ENCODE data around the gene PPA1.

PPA1 gene

DNA sequence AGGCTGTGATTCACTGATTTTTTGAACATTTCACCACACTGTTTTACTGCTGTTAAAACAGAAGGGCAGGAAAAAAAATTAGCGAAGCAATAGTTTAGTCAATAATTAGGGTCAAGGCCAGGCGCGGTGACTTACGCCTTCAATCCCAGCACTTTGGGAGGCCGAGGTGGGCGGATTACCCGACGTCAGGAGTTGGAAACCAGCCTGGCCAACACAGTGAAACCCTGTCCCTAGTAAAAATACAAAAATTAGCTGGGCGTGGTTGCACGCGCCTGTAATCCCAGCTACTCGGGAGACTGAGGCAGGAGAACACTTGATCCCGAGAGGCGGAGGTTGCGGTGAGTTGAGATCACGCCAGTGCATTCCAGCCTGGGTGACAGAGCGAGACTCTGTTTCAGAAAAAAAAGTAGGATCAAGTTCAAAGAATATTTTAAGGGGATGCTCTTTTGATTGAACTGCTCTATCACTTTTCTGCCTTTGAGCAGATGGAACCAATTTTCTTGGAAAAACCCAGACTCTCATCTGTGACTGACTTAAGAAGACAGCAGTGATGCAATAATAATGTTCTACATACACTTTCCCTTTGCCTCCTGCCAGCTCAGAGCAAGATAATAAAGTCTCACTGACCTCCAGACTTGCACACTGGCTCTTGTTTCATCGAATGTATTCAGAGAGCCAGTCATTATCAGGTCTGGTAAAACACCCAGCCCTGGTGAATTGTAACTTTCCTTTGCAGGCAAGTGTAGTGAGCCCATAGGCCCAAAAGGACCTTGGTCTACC lies 1.6 kb upstream of the PPA1 start:
- no peak overlapping the region for H3K27ac ChIP-seq

DNA sequence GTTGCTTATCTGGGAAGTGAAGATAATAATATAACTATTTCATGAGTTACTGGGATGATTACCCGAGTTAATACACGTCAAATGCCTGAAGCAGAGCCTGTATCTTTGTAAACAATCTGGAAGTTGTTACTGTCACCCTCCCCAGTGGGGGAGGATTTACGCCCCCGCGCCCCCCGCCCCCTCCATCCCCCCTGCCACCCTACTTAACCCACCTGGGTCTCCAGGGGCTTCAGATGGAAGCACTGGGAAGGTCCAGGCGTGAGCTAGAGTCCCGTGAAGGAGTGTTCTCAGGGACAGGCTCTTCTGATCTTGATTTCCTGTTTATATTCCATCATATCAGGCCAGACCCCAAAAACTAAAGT lies 691 bp upstream of the PPA1 start:
- Histone ChIP-seq H3K4me3 (ENCODE audit: low read depth, low read length) (peak overlapping the region; percentile 99), H3K9me3 (ENCODE audit: severe bottlenecking) (no peaks in the 10 kb centered on the region), H3K36me3 (peaks cover 28% of the 10 kb centered on the region), H3K27ac (peak overlapping the region; percentile 93), H3K27me3 (ENCODE audit: insufficient read depth, low read depth, severe bottlenecking) (no peaks in the 10 kb centered on the region)
- TF ChIP-seq CTCF (IDR thresholded peaks at IDR 0.05; ENCODE audit: low read depth, low read length) = no peak
- no peak for DNase-seq

More for the DNA sequence above, 1.6 kb upstream of the PPA1 start:
- Histone ChIP-seq H3K9me3 (ENCODE audit: severe bottlenecking) (no peaks in the 10 kb centered on the region), H3K36me3 (peaks cover 18% of the 10 kb centered on the region), H3K4me3 (ENCODE audit: low read depth, low read length) (no peak overlapping the region), H3K27me3 (ENCODE audit: insufficient read depth, low read depth, severe bottlenecking) (no peaks in the 10 kb centered on the region)
- no peak for DNase-seq
- TF ChIP-seq CTCF (IDR thresholded peaks at IDR 0.05; ENCODE audit: low read depth, low read length) = no peak

- Histone ChIP-seq H3K27me3 (ENCODE audit: insufficient read depth, low read depth, severe bottlenecking) (no peaks in the 10 kb centered on the region), H3K4me3 (ENCODE audit: low read depth, low read length) (peak overlapping the region; percentile 99), H3K27ac (peak overlapping the region; percentile 93), H3K36me3 (peaks cover 39% of the 10 kb centered on the region), H3K9me3 (ENCODE audit: severe bottlenecking) (no peaks in the 10 kb centered on the region)
- no peak for TF ChIP-seq CTCF (IDR thresholded peaks at IDR 0.05; ENCODE audit: low read depth, low read length)
- DNase-seq = no peak
Measured at GRCh38 chr10:70232859-70233108, 445 bp downstream of the PPA1 start.

GRCh38 chr10:70232155-70232858 lies 922 bp downstream of the PPA1 start:
- Histone ChIP-seq H3K4me3 (ENCODE audit: low read depth, low read length) (peak overlapping the region; percentile 99), H3K36me3 (peaks cover 43% of the 10 kb centered on the region), H3K9me3 (ENCODE audit: severe bottlenecking) (no peaks in the 10 kb centered on the region), H3K27me3 (ENCODE audit: insufficient read depth, low read depth, severe bottlenecking) (no peaks in the 10 kb centered on the region), H3K27ac (peak overlapping the region; percentile 93)
- peak; percentile 87 for DNase-seq
- no peak for TF ChIP-seq CTCF (IDR thresholded peaks at IDR 0.05; ENCODE audit: low read depth, low read length)

GRCh38 chr10:70228491-70228890 lies 4.7 kb downstream of the PPA1 start:
- Histone ChIP-seq H3K27ac (no peak overlapping the region), H3K4me3 (ENCODE audit: low read depth, low read length) (no peak overlapping the region), H3K9me3 (ENCODE audit: severe bottlenecking) (no peaks in the 10 kb centered on the region), H3K27me3 (ENCODE audit: insufficient read depth, low read depth, severe bottlenecking) (no peaks in the 10 kb centered on the region), H3K36me3 (peaks cover 78% of the 10 kb centered on the region)
- DNase-seq = no peak
- no peak for TF ChIP-seq CTCF (IDR thresholded peaks at IDR 0.05; ENCODE audit: low read depth, low read length)
